Inflammatory macrophage treated with lipopolysaccharide for 1 hour (primary cell): ENCODE measurements around the gene CCDC154.
"Not testable (repeated sequence)": the region's sequence is repeated elsewhere in the genome, so short reads cannot be mapped to it uniquely, and the experiment has no call there.

Experiments used
- DNase-seq, 2 donors: peaks; one replicate each; pipeline ENCODE4 v3.0.0-alpha.2; 2020 to 2022

The CCDC154 gene

DNA sequence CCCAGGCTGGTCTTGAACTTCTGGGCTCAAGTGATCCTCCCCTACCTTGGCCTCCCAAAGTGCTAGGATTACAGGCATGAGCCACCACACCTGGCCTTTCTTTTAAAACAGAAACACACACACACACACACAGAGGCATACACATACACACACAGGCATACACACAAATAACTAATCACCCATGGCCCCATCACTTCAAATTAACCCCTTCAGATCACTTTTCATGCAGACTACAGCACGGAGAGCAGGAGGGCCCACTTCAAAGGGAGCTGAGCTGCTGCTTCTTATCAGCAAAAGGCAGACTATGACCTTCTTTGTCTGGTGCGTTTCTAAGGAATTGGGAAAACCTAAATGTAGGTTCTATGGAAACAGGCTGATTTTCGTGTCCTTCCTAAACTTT lies 28.6 kb upstream of the CCDC154 start:
- no peak for DNase-seq

DNA sequence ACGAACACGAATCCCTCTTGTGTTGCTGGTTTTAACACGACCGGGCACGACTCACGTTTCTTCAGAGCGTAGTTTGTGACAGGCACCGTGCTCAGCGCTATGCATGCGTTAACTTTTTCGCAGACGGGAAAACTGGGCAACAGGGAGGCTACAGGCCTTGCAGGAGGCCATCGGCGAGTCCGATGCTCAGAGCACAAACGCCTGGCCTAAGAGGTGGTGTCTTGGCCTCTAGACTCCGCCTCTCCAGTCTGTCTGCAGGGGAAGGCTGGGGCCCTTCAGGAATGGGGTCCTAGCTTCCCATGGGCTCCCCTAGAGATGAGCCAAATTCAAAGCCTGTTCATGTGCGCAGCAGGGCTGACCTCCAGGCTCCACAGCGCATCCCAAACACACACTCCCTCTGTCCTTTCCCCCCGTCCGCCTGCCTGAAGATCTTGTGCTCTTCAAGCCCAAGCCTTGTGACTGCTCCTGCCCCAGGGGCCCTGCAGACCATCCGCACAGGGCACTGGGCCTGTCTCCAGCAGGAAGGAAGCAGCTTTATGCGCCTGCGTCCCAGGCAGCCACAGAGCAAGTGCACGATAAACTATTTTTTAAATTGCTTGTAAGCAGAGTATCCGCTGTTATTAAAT lies 27.3 kb upstream of the CCDC154 start:
- no peak for DNase-seq

DNA sequence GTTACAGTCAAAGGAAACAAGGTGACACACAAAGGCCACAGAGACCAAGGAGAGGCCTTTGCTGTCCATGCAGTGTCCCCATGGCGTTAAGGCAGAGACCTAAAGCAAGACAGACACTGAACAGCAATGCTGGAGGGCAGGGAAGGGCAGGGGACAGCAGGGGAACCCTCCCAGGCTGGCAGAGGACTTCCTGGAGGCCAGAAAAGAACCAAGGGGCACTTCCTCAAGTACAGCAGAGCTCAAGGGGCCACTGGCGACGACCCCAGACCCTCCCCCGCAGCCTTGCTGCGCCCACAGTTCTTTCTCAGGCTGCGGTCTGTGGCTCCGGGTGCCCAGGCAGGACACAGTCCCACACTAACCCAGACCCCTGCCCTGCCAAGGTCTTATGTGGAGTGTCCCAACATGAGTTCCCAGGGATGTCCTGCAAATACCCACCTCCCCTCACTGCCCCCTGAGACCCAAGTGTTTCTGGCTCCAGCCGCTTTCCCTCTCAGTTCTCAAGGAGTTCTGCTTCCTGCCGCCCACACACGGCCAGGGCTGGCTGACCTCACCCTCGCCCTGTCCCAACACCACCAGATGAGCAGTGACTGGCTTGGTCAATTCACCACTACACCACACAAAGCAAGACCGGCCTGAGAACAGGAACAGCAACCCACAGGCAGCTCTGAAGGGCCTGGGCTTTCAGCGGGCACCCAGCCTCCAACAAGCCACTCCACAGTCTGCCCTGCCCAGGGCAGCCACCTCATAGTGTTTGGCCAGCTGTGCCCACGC lies 26.3 kb upstream of the CCDC154 start:
- DNase-seq = peak; percentile 94 to 97

DNA sequence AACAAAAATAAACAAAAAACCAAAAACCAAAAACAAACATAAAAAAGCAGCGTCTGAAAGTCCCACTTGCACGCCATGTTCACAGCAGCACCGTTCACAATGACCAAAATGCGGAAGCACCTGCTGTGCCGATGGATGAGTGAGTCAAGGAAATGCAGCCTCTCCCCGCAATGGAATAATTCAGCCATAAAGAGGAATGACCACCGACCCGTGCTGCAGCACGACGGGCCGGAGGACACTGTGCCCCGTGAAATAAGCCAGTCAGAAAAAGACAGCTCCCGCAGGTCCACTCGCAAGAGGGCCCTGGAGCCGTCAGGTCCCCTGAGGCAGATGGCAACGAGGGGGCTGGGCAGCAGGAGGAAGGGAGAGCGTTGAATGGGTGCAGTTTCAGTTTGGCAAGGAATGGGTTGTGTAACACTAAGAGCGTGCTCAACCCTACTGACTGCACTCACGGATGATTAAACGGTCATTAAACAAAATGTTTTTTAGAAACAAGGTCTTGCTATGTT lies 25.4 kb upstream of the CCDC154 start:
- DNase-seq = peak; percentile 54 to 63

DNA sequence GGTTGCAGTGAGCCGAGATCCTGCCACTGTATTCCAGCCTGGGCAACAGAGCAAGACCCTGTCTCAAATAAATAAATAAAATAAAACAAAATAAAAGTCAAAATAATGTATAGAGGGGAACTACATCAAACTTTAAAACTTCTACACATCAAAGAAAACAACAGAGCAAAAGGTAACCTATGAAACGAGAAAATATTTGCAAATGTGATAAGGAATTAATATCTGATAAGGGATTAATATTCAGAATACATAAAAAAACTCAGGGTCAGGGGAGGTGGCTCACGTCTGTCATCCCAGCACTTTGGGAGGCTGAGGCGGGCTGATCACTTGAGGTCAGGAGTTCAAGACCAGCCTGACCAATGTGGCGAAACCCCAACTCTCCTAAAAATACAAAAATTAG lies 24.8 kb upstream of the CCDC154 start:
- not testable (repeated sequence) for DNase-seq

DNA sequence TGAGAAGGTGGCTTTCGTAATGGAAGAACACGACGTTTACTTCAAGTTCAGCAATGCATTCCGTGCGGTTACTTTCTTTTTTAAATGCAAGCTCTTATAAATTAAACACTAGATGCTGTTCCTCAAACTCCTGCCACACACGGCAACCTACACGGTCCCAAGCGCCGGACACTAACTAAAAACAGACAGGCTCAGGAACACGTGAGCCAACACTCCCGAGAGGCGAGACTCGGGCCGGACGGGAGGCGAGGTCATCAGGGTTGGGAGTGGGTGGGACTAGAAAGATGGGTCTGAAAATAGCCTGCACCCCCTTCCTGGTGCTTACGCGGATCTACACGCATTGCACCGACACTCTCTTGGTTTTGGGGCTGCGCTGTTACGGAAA lies 24.1 kb upstream of the CCDC154 start:
- peak; percentile 44 to 60 for DNase-seq

DNA sequence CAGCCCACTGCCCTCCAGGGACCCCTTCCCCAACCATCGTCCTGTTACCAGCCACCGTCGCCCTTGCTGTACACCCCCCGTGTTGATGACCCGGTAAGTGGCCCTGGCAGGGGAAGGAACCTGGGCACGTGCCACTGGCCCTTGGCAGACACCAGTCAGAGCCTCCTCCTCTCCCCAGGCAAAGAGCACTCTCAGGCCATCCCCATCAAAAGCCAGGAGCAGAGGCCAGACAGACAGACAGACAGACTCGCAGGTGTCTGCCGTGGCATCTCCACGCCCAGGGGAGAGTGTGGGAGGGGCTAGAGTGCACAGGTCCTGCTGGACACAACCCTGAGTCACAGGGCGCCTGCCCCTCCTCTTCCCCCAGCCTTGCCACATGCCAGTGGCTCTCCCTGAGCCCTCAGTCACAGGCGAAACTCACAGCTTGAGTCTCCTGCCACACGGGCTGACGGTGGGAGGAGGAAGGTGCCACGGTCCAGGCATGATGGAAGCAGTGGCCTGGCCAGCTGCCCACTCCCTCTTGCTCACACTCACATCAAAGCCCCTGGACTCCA lies 22.7 kb upstream of the CCDC154 start:
- DNase-seq = no peak

DNA sequence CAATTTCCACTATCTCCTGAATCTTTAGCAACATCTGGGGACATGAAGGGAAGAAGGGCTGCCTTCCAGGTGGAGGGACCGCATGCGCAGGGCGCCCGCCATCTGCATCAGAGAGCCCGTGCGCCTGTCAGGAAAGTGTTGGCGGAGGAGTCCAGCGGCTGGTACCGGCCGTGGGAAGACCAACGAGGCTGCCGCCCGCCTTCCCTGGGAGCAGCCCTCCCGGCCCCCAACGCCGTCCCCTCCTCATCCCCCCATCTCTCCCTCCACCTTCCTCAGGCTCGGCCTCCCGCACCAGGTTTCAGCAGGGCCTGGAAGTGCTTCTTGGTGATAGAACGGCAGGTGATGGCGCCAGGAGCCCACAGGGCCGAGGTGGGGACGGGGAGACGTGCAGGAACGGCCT lies 21.7 kb upstream of the CCDC154 start:
- DNase-seq = no peak

DNA sequence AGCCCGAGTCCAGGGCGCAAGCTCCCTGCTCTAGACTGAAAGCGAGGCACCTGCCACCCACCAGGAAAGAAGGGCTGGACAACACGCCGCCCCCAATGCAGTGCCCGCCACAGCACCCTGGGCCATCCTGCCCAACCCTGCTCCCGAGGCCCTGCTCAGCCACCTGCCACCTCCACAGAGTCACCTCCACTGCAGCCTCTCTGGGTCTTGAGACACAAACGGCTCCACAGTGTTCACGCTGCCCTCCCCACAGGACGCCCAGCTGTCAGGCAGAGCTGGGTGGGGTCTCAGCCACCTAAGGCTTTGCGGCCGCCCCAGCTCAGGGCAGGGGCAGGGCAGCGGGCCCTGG lies 21.2 kb upstream of the CCDC154 start:
- DNase-seq = no peak

DNA sequence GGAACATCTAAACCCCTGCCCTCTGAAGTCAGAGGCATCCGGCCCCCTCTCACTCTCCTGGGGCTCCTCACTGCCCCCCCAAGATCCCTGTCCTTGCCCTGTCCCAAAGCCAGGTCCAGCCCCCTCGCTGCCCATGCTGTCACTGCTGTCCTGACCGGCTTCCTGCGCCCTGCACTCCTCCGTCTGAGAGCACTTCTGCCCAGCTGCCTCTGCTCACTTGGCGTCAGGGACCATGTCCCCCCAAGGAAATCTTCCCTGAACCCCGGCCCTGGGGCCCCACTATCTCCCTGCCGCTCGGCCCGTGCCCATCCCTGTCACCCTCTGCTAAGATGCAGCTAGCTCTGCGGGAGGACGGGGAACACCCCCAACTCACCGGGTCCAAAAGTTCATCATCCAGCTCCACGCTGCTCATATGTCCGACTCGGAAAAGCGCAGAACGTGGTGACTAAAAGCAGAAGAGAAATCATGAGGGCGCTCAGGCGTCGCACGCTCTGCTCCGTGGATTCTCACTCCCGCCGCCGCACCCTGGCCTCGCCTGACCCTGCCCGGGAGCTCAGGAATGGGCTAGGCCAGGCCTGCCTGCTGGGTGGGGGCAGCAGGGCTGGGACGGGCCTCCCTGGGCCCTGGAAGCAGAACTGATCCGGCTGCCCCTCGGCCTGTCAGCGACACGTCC lies 20.7 kb upstream of the CCDC154 start:
- no peak for DNase-seq

DNA sequence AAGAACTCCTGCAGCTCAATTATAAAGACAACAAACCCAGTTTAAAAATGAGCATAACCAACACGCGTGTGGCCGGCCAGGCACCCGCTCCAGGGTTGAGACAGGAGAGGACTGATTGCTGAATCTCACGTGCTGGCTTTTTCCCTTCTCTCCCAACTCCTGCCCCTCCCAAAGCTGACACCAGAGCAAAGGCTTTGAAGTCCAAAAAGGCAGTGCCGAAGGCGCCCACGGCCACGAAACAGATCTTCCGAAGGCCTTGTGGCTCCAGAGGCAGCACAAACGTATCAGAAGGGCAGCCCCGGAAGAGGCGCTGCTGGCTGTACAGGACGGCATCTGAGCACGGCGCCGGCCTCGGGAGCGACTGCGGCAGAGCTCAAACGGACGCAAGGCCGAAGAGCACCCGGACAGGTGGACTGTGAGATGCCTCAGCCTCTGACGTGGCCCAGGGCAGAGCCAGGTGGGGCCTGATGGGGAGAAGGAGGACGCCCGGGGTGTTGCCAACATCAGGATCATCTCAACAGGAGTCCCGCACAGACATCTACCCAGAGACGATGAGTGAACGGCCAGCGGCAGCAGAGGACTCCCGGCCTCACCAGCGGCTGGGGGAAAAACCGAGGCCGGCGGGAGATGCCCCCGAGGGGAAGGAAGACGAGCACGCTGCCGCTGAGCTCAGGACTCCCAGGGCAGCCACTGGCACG lies 20.0 kb upstream of the CCDC154 start:
- no peak for DNase-seq

DNA sequence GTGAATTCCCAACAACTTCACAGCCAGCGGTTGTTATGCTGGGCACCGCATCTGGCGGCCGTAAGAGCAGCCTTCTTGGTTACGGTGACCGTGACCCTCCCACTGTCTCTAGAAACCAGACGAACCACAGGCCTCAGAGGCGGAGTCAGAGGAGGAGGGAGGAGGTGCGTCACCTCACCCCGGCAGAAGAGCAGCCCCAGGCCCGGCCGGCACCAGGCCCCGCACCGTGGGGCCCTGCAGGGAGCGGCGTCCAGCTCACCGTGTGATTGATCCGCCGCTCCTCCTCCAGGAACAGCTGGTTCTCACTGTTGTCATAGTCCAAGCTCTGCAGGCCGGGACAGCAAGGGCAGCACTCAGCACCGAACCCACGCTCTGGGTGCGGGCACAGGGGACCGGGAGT lies 16.8 kb upstream of the CCDC154 start:
- no peak for DNase-seq

DNA sequence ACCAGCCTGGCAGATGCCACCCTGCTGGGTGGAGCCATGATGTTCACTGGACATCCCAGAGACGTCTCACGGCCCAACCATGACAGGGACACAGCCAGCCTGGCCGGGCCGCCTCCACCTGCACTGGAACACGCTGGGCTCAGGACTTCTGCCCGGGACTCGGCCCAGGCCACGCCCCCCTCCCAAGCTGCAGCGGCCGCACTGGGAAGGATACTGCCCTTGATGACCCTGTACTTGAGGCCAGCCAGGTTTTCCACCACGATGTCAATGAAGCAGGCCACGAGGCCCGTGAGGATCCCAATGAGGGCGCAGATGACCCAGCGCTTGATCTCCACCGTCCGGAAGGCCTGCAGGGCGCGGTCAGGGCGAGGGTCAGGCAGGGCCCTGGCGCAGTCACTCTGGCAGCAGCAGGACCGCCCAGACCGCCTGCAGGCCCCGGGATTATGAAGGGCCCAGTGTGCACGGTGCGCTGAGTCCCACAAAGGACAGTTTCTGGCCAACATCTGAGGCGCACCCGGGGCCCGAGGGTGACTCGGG lies 16.3 kb upstream of the CCDC154 start:
- no peak for DNase-seq

DNA sequence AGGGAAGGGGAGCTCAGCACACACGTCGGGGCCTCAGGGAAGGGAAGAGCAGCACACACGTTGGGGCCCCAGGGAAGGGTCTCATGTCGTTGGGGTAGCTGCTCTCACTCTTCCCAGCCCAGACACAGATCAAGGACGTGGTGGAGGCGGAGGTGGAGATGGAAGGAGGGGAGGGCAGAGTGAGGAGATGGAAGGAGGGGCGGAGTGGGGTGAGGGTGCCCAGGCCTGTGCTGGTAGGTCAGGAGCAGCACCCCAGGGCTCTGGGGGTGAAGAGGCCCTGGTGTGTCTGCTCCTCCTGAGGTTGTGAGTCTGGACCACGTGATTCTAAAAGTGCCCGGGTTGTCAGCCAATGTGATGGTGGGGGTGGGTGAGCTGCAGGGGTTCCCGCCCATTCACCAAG lies 15.6 kb upstream of the CCDC154 start:
- DNase-seq = no peak

DNA sequence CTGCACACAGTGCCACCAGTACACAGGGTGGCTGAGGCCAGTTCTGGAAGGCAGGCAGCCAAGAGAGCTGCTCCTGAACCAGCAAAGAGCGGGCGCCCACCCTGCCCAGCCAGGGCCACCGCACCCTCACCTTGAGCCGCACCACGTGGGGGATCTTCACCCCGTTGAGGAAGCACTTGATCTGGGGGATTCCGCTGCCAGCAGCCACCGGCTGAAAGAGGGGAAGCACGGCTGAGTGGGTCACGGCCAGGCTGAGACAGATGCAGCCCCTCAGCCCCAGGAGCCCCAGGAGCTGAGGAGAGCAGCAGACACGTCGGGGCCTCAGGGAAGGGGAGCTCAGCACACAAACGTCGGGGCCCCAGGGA lies 14.6 kb upstream of the CCDC154 start:
- peak in 1 of 2 donors; percentile 27 for DNase-seq

DNA sequence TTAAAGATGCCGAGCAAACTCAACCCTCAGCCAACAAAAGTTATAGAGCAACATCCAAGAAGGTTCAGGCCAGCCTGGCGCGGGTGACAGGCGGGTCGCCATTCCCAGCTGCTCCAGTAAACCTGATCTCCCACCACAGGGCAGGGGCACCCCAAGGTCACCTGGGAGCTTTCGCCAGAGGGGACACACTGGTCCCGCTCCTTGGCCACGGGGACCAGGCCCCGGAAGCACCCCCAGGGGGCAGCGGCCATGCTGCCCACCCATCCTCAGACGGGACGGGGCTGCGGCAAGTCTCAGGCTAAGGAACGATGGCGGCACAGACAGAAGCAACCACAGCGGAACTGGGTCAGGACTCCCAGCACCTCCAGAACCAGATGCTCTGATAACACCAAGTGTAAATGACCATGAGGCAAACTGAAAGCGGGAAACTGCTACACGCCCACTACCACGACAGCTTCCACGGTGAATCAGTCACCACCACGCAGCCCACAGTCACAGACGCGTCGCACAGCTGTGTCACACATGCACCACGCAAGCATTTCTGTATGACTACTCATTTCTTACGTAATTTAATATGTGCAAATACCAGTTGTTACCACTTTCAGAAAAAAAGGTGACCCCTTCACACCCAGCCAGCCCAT lies 14.1 kb upstream of the CCDC154 start:
- peak; percentile 58 to 85 for DNase-seq

DNA sequence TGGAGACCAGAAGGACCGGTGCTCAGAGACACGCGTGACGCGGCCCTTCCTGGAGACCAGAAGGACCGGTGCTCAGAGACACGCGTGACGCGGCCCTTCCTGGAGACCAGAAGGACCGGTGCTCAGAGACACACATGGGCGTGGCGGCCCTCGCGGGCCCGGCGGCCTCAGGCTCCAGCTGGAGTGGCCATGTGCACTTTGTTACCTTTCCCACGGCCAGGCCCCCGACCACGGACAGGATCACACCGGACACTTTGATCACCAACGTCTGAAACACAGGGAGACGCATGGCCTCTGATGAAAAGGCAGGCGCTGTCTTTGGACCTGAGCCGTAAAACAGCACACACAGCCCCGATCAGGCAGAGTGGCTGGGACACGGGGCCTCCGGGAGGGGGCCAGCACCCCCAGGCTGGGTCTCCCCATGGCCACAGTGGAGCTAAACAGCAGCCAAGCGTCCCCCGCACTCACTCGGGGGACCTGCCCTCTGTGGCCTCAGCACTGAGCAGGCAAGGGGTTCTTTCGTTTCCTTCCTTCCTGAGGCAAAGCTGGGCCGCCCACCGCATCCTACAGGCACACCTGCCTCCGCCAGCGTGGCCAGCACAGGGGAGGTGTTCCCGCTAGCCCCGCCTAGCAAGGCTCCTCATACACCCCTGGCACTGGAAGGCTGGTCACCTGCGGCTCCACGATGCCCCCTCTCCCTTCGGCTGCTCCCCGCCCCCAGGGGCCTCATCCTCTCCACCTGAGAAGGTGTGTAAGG lies 13.3 kb upstream of the CCDC154 start:
- no peak for DNase-seq

DNA sequence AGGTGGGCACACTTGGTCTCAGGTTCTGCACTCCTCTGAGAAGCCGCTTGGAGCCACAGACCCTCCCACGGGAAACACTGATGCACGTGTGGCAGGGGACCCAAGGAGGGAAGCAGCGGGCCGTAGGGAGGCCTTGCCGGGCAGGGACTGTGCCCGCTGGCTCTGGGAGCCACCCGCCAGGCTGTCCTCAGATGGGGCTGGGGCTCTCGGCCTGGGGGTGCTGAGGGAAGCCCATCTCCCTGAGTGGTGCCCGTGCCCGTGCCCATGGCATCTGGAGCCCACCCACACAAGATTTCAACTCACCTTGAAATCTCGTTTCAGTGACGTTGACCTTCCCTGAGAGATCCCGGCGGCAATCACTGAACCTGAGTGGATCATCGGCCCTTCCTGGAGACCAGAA lies 12.6 kb upstream of the CCDC154 start:
- DNase-seq = no peak

DNA sequence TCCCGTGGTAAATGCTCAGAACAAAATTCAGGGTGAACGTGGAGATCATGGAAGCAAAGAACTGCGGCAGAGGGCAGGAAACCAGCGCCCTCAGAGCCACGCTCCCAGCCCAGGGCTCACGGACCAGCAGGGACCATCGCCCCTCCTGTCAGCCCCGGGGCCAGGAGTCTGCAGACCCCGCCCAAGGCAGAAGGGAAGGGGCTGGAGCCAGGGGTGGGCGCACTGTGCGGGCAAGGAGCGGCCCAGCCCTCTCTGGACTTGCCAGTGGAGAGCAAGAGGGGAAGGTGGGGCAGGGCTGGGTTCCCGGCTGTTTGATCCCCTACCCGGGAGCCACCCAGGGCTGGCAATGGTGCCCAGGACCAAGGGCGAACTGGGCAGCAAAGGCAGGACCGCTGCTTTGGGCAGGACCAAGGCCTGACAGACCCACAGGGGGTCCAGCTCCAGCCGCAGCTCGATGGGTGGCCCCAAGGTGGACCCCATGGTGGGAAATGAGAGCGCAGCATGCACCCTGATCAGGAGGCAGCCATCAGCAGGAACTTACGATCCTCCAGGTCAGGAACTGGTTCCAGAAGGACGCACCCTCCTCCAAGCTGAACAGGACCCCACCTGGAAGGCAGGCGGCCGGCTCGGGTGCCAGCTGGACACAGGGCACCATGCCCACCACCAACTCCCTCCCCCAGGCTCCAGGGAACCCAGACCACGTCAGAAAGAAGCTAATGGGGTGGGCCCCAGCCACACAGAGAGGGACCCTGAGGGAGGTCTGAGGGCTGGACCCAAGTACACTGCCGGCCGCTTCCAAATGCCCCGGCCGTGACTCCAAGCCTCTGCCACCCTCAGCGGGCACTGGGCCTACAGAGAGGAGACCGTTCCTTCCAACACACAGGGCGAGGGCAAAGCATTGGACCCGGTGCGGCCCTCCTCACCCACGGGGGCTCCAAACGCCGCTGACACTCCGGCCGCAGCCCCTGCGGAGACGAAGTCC lies 11.1 kb upstream of the CCDC154 start:
- DNase-seq = no peak

DNA sequence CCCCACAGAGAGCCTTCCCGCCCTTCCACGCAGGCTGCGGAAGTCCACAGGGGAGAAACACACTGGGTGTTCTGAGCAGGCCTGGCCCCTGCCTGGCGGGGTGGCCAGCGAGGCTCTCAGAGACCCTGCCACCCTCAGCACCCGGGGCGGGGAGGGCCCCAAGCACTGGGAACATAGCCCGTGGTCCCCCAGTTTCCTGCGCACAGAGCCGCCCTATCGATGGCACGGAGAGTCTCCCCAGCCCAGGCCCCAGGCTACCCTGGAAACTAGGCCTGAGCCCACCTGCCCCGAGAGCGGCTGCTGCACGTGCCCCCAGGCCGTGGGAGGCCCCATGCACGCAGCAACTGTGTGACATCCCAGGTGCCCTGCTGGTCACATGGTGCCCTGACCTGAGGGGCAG lies 10.2 kb upstream of the CCDC154 start:
- DNase-seq = no peak
